HG02973 (cell line): ENCODE data around the gene EFHD2.
"Not testable (repeated sequence)": the region's sequence is repeated elsewhere in the genome, so short reads cannot be mapped to it uniquely, and the experiment has no call there.

Source experiments
- ATAC-seq: cut with Tn5 transposase; IDR thresholded peaks from one replicate; pipeline ENCODE4 v1.9.1; 2021; ENCODE audit warnings: moderate library complexity; ENCODE audit not compliant: unreplicated experiment

Gene EFHD2

GRCh38 chr1:15471723-15472122 lies 62.0 kb downstream of the EFHD2 start:
- not testable (repeated sequence) for ATAC-seq

GRCh38 chr1:15472587-15472986 lies 62.9 kb downstream of the EFHD2 start:
- no peak for ATAC-seq

DNA sequence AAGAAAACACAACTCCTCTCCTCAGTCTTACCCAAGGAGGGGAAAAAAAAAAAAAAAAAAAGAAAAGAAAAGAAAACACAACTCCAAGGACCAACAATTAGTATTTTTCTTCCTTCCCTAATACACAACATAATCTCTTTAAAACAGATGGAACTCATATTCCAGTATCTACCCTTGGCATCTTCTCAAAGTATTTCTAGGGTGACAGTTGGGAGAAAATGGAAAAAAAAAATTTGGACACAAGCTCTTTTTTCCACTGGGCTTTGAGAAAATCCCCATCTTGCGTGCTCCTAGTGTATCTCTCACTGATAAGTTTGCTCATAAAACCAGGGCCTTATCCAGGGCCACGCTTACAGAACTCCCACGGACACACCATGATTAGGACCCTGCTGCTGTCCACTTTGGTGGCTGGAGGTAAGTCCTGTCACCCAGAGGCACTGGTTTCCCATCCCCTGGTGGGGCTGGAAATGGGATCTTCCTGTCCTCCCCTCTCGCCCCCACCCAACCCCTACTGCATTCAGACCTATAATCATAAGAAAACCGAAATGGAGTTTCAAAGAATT lies 66.1 kb downstream of the EFHD2 start, which contains the start of gene CELA2B:
CELA2B (plus strand) TSS at position 353 of the 563 bp plus-strand sequence; CDS start at position 375, 22 bp downstream.
- no peak for ATAC-seq

DNA sequence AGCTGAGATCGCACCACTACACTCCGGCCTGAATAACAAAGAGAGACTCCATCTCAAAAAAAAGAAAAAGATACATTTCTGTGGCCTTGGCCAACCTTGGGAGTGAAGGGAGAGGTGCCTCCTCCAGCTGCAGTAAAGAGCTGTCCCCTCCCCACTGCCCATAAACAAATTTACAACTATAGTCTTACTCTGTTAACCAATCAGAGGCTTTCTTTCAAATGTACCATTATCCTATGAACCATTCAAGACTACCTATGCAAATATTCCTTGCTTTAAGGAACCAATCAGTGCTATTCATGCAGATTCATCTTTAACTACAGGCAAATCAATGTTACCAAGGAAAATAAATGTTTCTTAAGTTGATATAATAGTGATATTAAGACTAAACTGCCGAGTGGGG lies 67.2 kb downstream of the EFHD2 start:
- no peak for ATAC-seq

GRCh38 chr1:15477646-15478212 lies 68.0 kb downstream of the EFHD2 start:
- no peak for ATAC-seq
